K562 (cell line): ENCODE measurements around the gene SH3D19. TPM values are rescaled to one million over a fixed set of nuclear protein-coding genes. Genes with fewer than 3 reads are reported as not detected.

Experiments used
- ATAC-seq: fragments of 200-7000 bp; cut with Tn5 transposase; 3 replicates; pipeline ENCODE4 v1.9.1; 2020; ENCODE audit warnings: moderate library complexity
- BruUV-seq: library from RNA; stranded (reverse); fragments of 400-500 nt; replicated peaks from 2 replicates; lab custom pipeline; 2021; lab: Mats Ljungman, UMichigan
- CTCF ChIA-PET: fragments of 300-600 bp; formaldehyde crosslinking; extraction: SDS; loops from one replicate; lab custom pipeline; 2021; ENCODE audit warnings: low intra/inter-chr PET ratio; lab: Yijun Ruan, JAX
- POLR2A ChIA-PET: fragments of 300-600, 350-650 bp; sonication (Branson Sonifier 250); formaldehyde crosslinking; extraction: SDS; loops from one replicate; lab custom pipeline; 2021; ENCODE audit warnings: antibody characterized with exemption, inconsistent platforms; lab: Yijun Ruan, JAX
- DNase-seq, 4 experiments: peaks; one replicate each; pipeline versions ENCODE4 v3.0.0 to v3.0.0-alpha.2; 2011 to 2018; ENCODE audit warnings: low spot score in 3 of 4, mixed read lengths in 3 of 4; ENCODE audit errors: extremely low read depth in 1 of 4
- FAIRE-seq: peaks from 2 replicates; lab custom pipeline; 2011; peaks lifted over from hg19 to GRCh38; lab: Jason Lieb, UNC
- H2AFZ ChIP-seq: 2 replicates; pipeline ENCODE4 v1.6.0; 2011; ENCODE audit warnings: low read depth, low read length, control low read depth, inconsistent platforms
- H3K27ac ChIP-seq: fragments of 200-600 bp; 3 replicates; pipeline ENCODE4 v1.8.0; 2011; ENCODE audit warnings: low read depth, mild to moderate bottlenecking, control low read depth, inconsistent platforms, low read length, moderate library complexity, mixed read lengths; ENCODE audit errors: extremely low read depth
- H3K27me3 ChIP-seq, 2 experiments: fragments of 300-600 bp in 1 of 2; 2 replicates in 1 of 2; 3 replicates in 1 of 2; pipeline versions ENCODE4 v1.6.0 to v1.8.0; 2011; ENCODE audit warnings: inconsistent platforms in 2 of 2, low read length in 2 of 2, mild to moderate bottlenecking in 1 of 2, mixed read lengths in 1 of 2, moderate library complexity in 1 of 2; ENCODE audit not compliant: control insufficient read depth in 2 of 2, insufficient read depth in 2 of 2
- H3K36me3 ChIP-seq: fragments of 300-600 bp; 3 replicates; pipeline ENCODE4 v1.8.0; 2011; ENCODE audit warnings: mild to moderate bottlenecking, low read length, inconsistent platforms; ENCODE audit not compliant: control insufficient read depth, insufficient read depth
- H3K4me1 ChIP-seq, 2 experiments: fragments of 200-600 bp in 1 of 2; replicated peaks in 1 of 2; 2 replicates in 1 of 2; 3 replicates in 1 of 2; pipeline versions ENCODE4 v1.5.1 to v1.8.0; 2011; ENCODE audit warnings: inconsistent platforms in 2 of 2, low read length in 2 of 2, mild to moderate bottlenecking in 1 of 2, mixed read lengths in 1 of 2, moderate library complexity in 1 of 2; ENCODE audit not compliant: control insufficient read depth in 2 of 2, insufficient read depth in 2 of 2
- H3K4me2 ChIP-seq: 2 replicates; pipeline ENCODE4 v1.6.1; 2011; ENCODE audit warnings: low read length, control low read depth, inconsistent platforms, mixed read lengths; ENCODE audit not compliant: insufficient read depth
- H3K4me3 ChIP-seq: fragments of 200-600 bp; sonication (generic), shearing (Covaris generic); 2 replicates; pipeline ENCODE4 v1.5.1; 2016; ENCODE audit warnings: control low read depth, inconsistent platforms
- H3K79me2 ChIP-seq: fragments of 200-600 bp; 3 replicates; pipeline ENCODE4 v1.8.0; 2011; ENCODE audit warnings: low read length, inconsistent platforms; ENCODE audit not compliant: control insufficient read depth, insufficient read depth
- H3K9ac ChIP-seq, 2 experiments: 2 replicates each; pipeline versions ENCODE4 v1.6.0 to v1.6.1; 2011; ENCODE audit warnings: low read depth in 2 of 2, low read length in 2 of 2, control low read depth in 1 of 2, inconsistent platforms in 1 of 2, mild to moderate bottlenecking in 1 of 2, mixed read lengths in 1 of 2; ENCODE audit not compliant: insufficient read depth in 1 of 2
- H3K9me1 ChIP-seq: one replicate; pipeline ENCODE4 v1.6.0; 2011; ENCODE audit warnings: inconsistent platforms, mild to moderate bottlenecking, low read length, moderate library complexity; ENCODE audit not compliant: control insufficient read depth, insufficient read depth
- H3K9me3 ChIP-seq: replicated peaks from 2 replicates; pipeline ENCODE4 v1.5.1; 2011; ENCODE audit warnings: low read depth, low read length, inconsistent platforms; ENCODE audit not compliant: control insufficient read depth, insufficient read depth
- H4K20me1 ChIP-seq: replicated peaks from 2 replicates; pipeline ENCODE4 v1.6.1; 2011; ENCODE audit warnings: low read length, inconsistent platforms, mixed read lengths; ENCODE audit not compliant: control insufficient read depth, insufficient read depth
- CBX5 ChIP-seq: IDR thresholded peaks from 2 replicates; pipeline ENCODE4 v1.6.1; 2014; ENCODE audit warnings: low read depth, borderline replicate concordance
- ETS2 ChIP-seq: IDR thresholded peaks from 2 replicates; pipeline ENCODE4 v1.6.1; 2016; ENCODE audit warnings: borderline replicate concordance, missing genetic modification characterization, mild to moderate bottlenecking, moderate library complexity, missing compliant biosample characterization; ENCODE audit not compliant: poor library complexity, severe bottlenecking
- HDAC2 ChIP-seq: fragments of 450-650 bp; IDR thresholded peaks from 2 replicates; pipeline ENCODE4 v1.6.1; 2016; ENCODE audit warnings: mild to moderate bottlenecking
- KDM4B ChIP-seq, 2 experiments: fragments of 450-650 bp in 1 of 2; sonication (generic) in 1 of 2; IDR thresholded peaks; 2 replicates each; pipeline ENCODE4 v1.6.1; 2016 to 2017; ENCODE audit warnings: borderline replicate concordance in 2 of 2, antibody characterized with exemption in 1 of 2, low read depth in 1 of 2, mild to moderate bottlenecking in 1 of 2
- KLF1 ChIP-seq: fragments of 450-650 bp; IDR thresholded peaks from 2 replicates; pipeline ENCODE4 v1.6.1; 2016; ENCODE audit warnings: missing genetic modification characterization, missing compliant biosample characterization
- MCM2 ChIP-seq: fragments of 450-650 bp; IDR thresholded peaks from 2 replicates; pipeline ENCODE4 v1.6.1; 2017; ENCODE audit warnings: low read depth, mild to moderate bottlenecking
- PHF21A ChIP-seq: fragments of 450-650 bp; IDR thresholded peaks from 2 replicates; pipeline ENCODE4 v1.6.1; 2017; ENCODE audit warnings: low read depth, borderline replicate concordance
- POLR2B ChIP-seq: fragments of 450-650 bp; IDR thresholded peaks from 2 replicates; pipeline ENCODE4 v1.6.1; 2018; ENCODE audit warnings: low read depth; ENCODE audit not compliant: partially characterized antibody
- WGBS: fragments of 100-300 bp; shearing (Covaris generic); methylation state at CpG from one replicate; pipeline ENCODE4 v1.1.6; 2016; ENCODE audit warnings: low coverage, mixed read lengths; ENCODE audit not compliant: insufficient coverage; ENCODE audit errors: missing lambda C conversion rate; 5-methylcytosine and 5-hydroxymethylcytosine counted together
- in situ Hi-C: fragments of 300-500 bp; cut with MboI; formaldehyde crosslinking; loops from 4 replicates; pipeline ENCODE4 v1.15.0; 2018; ENCODE audit warnings: inconsistent platforms, mixed read lengths
- intact Hi-C: fragments of 100-400 bp; cut with micrococcal nuclease; formaldehyde crosslinking; loops from 2 replicates; pipeline ENCODE4 v1.14.2; 2022
- polyA plus RNA-seq, 8 experiments: library from polyadenylated mRNA; depleted of rRNA in 4 of 8; stranded (reverse) in 5 of 8; unstranded in 3 of 8; fragments of >200 nt; fragmentation: Nextera tagmentation in 2 of 8; fragmentation: Illumina TruSeq in 1 of 8; extraction: Ambion mirVana in 2 of 8; extraction: Trizol in 1 of 8; gene quantifications; 2 replicates each; pipeline versions ENCODE4 v1.2.1 to v1.2.3, GENCODE V29; 2011 to 2014; ENCODE audit warnings: inconsistent platforms in 1 of 8, missing spikeins in 1 of 8
- total RNA-seq, 7 experiments: library from RNA; depleted of rRNA in 6 of 7; stranded (reverse); fragments of >200 nt in 6 of 7; fragmentation: Illumina TruSeq in 2 of 7; extraction: Trizol in 2 of 7; gene quantifications; 2 replicates each; pipeline versions ENCODE4 v1.2.1 to v1.2.3, GENCODE V29; 2011 to 2021; ENCODE audit warnings: low replicate concordance in 1 of 7

The SH3D19 gene
- total and polyA plus RNA-seq, 9 of the 15 experiments (the other 6 are each of a cell fraction or from before 2014, with no cell fraction given) = 0.42 to 2.2 (median 1.1) TPM; not detected in 6

- no peaks in the 10 kb centered on the region for H3K9me1 ChIP-seq
- H3K79me2 ChIP-seq = no peaks in the 10 kb centered on the region
- no peak for ATAC-seq
- no peak for TF ChIP-seq KDM4B (IDR thresholded peaks at IDR 0.05; ENCODE audit: borderline replicate concordance in 2 of 2, low read depth in 1 of 2)
- no peak for TF ChIP-seq ETS2 (tag)
- no peak for TF ChIP-seq MCM2
- no peak for TF ChIP-seq POLR2B
- no peak for TF ChIP-seq HDAC2
- no peak for TF ChIP-seq PHF21A
- no peak for TF ChIP-seq KLF1 (tag)
- no peak for TF ChIP-seq CBX5
- H2AFZ ChIP-seq = no peak overlapping the region
- no peak overlapping the region for H3K9ac ChIP-seq
- WGBS = 0% methylated on average over 5 of the region's 5 CpGs
- no peaks in the 10 kb centered on the region for H4K20me1 ChIP-seq
- no peak overlapping the region for H3K4me3 ChIP-seq
- H3K27ac ChIP-seq = no peak overlapping the region
- FAIRE-seq = no peak
- CTCF ChIA-PET = no interaction called here
- no peaks in the 10 kb centered on the region for H3K36me3 ChIP-seq
- peaks cover 6 to 13% of the 10 kb centered on the region in 2 experiments; a peak in 3 of 5 replicates for H3K27me3 ChIP-seq
- no TSS peak for BruUV-seq
- in situ Hi-C loops = no loop called here
- no peak for DNase-seq
- POLR2A ChIA-PET = no interaction called here
- no peaks in the 10 kb centered on the region for H3K9me3 ChIP-seq
- no peaks in the 10 kb centered on the region for H3K4me1 ChIP-seq
- intact Hi-C loops = no loop called here
- H3K4me2 ChIP-seq = no peak overlapping the region
Observed at GRCh38 chr4:151250706-151251105, 74.7 kb downstream of the SH3D19 start.
